ENCODE data around the gene SNX30.

Gene SNX30

GRCh38 chr9:112854657-112855056 is 104.1 kb downstream of the SNX30 start:
- H3K4me2 ChIP-seq (ENCODE audit: insufficient read depth, low read length) = no peak overlapping the region
- ATAC-seq (ENCODE audit: insufficient read depth, low read depth) (no peak), DNase-seq (no peak)
- H4K20me1 ChIP-seq (ENCODE audit: insufficient read depth, low read length) = no peaks in the 10 kb centered on the region
- no peaks in the 10 kb centered on the region for H3K36me3 ChIP-seq (ENCODE audit: insufficient read depth, low read length)
- no peaks in the 10 kb centered on the region for H3K79me2 ChIP-seq (ENCODE audit: insufficient read depth, low read length)
- no peaks in the 10 kb centered on the region for H3K9me3 ChIP-seq (ENCODE audit: insufficient read depth, low read length, severe bottlenecking)
- no peak overlapping the region for H2AFZ ChIP-seq (ENCODE audit: low read depth, low read length)
- no peak overlapping the region for H3K9ac ChIP-seq (ENCODE audit: low read depth, low read length)
- H3K27me3 ChIP-seq (ENCODE audit: insufficient read depth, low read length, poor library complexity) = no peaks in the 10 kb centered on the region
- no peak for TF ChIP-seq CTCF (IDR thresholded peaks at IDR 0.05; ENCODE audit: borderline replicate concordance, extremely low read depth, low read length, poor library complexity, severe bottlenecking)
- no peak for TF ChIP-seq EZH2 (IDR thresholded peaks at IDR 0.05; ENCODE audit: borderline replicate concordance, low read depth, low read length, severe bottlenecking)
- H3K27ac ChIP-seq (ENCODE audit: low read length) = no peak overlapping the region
- H3K4me1 ChIP-seq (ENCODE audit: insufficient read depth, low read length) = no peaks in the 10 kb centered on the region
- no peak overlapping the region for H3K4me3 ChIP-seq (ENCODE audit: low read depth in 1 of 2, low read length in 2 of 2)

- Histone ChIP-seq H3K9me3 (ENCODE audit: insufficient read depth, low read length, severe bottlenecking) (no peaks in the 10 kb centered on the region), H3K4me2 (ENCODE audit: insufficient read depth, low read length) (no peak overlapping the region), H3K4me1 (ENCODE audit: insufficient read depth, low read length) (no peaks in the 10 kb centered on the region), H3K9ac (ENCODE audit: low read depth, low read length) (no peak overlapping the region), H4K20me1 (ENCODE audit: insufficient read depth, low read length) (no peaks in the 10 kb centered on the region), H3K27ac (ENCODE audit: low read length) (no peak overlapping the region), H3K79me2 (ENCODE audit: insufficient read depth, low read length) (no peaks in the 10 kb centered on the region), H3K27me3 (ENCODE audit: insufficient read depth, low read length, poor library complexity) (no peaks in the 10 kb centered on the region), H2AFZ (ENCODE audit: low read depth, low read length) (no peak overlapping the region), H3K4me3 (ENCODE audit: low read depth in 1 of 2, low read length in 2 of 2) (no peak overlapping the region), H3K36me3 (ENCODE audit: insufficient read depth, low read length) (no peaks in the 10 kb centered on the region)
- TF ChIP-seq CTCF (IDR thresholded peaks at IDR 0.05; ENCODE audit: borderline replicate concordance, extremely low read depth, low read length, poor library complexity, severe bottlenecking) = no peak
- TF ChIP-seq EZH2 (IDR thresholded peaks at IDR 0.05; ENCODE audit: borderline replicate concordance, low read depth, low read length, severe bottlenecking) = no peak
- DNase-seq = no peak
- ATAC-seq (ENCODE audit: insufficient read depth, low read depth) = no peak
These were observed 105.6 kb downstream of the SNX30 start for GRCh38 chr9:112856200-112856599.

- H3K4me3 ChIP-seq (ENCODE audit: low read depth in 1 of 2, low read length in 2 of 2) = no peak overlapping the region
- no peaks in the 10 kb centered on the region for H3K4me1 ChIP-seq (ENCODE audit: insufficient read depth, low read length)
- no peaks in the 10 kb centered on the region for H3K9me3 ChIP-seq (ENCODE audit: insufficient read depth, low read length, severe bottlenecking)
- no peak overlapping the region for H3K4me2 ChIP-seq (ENCODE audit: insufficient read depth, low read length)
- H3K27me3 ChIP-seq (ENCODE audit: insufficient read depth, low read length, poor library complexity) = no peaks in the 10 kb centered on the region
- H3K27ac ChIP-seq (ENCODE audit: low read length) = no peak overlapping the region
- H3K36me3 ChIP-seq (ENCODE audit: insufficient read depth, low read length) = no peaks in the 10 kb centered on the region
- H2AFZ ChIP-seq (ENCODE audit: low read depth, low read length) = no peak overlapping the region
- no peak for ATAC-seq (ENCODE audit: insufficient read depth, low read depth)
- TF ChIP-seq CTCF (IDR thresholded peaks at IDR 0.05; ENCODE audit: borderline replicate concordance, extremely low read depth, low read length, poor library complexity, severe bottlenecking) (no peak), EZH2 (IDR thresholded peaks at IDR 0.05; ENCODE audit: borderline replicate concordance, low read depth, low read length, severe bottlenecking) (no peak)
- H3K9ac ChIP-seq (ENCODE audit: low read depth, low read length) = no peak overlapping the region
- H4K20me1 ChIP-seq (ENCODE audit: insufficient read depth, low read length) = no peaks in the 10 kb centered on the region
- no peaks in the 10 kb centered on the region for H3K79me2 ChIP-seq (ENCODE audit: insufficient read depth, low read length)
- DNase-seq = no peak
These were observed 106.3 kb downstream of the SNX30 start for GRCh38 chr9:112856843-112857242.

- Histone ChIP-seq H3K27ac (ENCODE audit: low read length) (no peak overlapping the region), H2AFZ (ENCODE audit: low read depth, low read length) (no peak overlapping the region), H3K36me3 (ENCODE audit: insufficient read depth, low read length) (no peaks in the 10 kb centered on the region), H3K79me2 (ENCODE audit: insufficient read depth, low read length) (no peaks in the 10 kb centered on the region), H3K9ac (ENCODE audit: low read depth, low read length) (no peak overlapping the region), H3K4me3 (ENCODE audit: low read depth in 1 of 2, low read length in 2 of 2) (no peak overlapping the region), H3K4me1 (ENCODE audit: insufficient read depth, low read length) (no peaks in the 10 kb centered on the region), H4K20me1 (ENCODE audit: insufficient read depth, low read length) (no peaks in the 10 kb centered on the region), H3K9me3 (ENCODE audit: insufficient read depth, low read length, severe bottlenecking) (no peaks in the 10 kb centered on the region), H3K27me3 (ENCODE audit: insufficient read depth, low read length, poor library complexity) (no peaks in the 10 kb centered on the region), H3K4me2 (ENCODE audit: insufficient read depth, low read length) (no peak overlapping the region)
- TF ChIP-seq EZH2 (IDR thresholded peaks at IDR 0.05; ENCODE audit: borderline replicate concordance, low read depth, low read length, severe bottlenecking) (no peak), CTCF (IDR thresholded peaks at IDR 0.05; ENCODE audit: borderline replicate concordance, extremely low read depth, low read length, poor library complexity, severe bottlenecking) (no peak)
- no peak for ATAC-seq (ENCODE audit: insufficient read depth, low read depth)
- DNase-seq = no peak
These were observed 107.4 kb downstream of the SNX30 start for GRCh38 chr9:112858005-112858404.
